ENCODE results near the gene ADSS2. TPM values are rescaled to one million over a fixed set of nuclear protein-coding genes. Genes with fewer than 3 reads are reported as not detected.

Gene ADSS2
- polyA plus RNA-seq, 3 donors: 24.4 to 33.5 (median 26.3) TPM

- Histone ChIP-seq H3K79me2 (ENCODE audit: insufficient read depth, low read length) (no peaks in the 10 kb centered on the region), H4K20me1 (ENCODE audit: insufficient read depth, low read length) (no peaks in the 10 kb centered on the region), H3K36me3 (replicated peaks in 1 of 2; ENCODE audit: control insufficient read depth in 1 of 2, insufficient read depth in 2 of 2, low read length in 2 of 2) (no peaks in the 10 kb centered on the region), H3K4me3 (replicated peaks in 1 of 3; ENCODE audit: low read depth in 2 of 3, low read length in 3 of 3) (no peak overlapping the region), H3K9me3 (replicated peaks in 1 of 2; ENCODE audit: control insufficient read depth in 1 of 2, insufficient read depth in 1 of 2, low read length in 2 of 2) (no peaks in the 10 kb centered on the region), H3K27me3 (ENCODE audit: control insufficient read depth in 2 of 2, insufficient read depth in 2 of 2, low read length in 2 of 2) (no peaks in the 10 kb centered on the region), H2AFZ (ENCODE audit: insufficient read depth, low read depth, low read length, poor library complexity, severe bottlenecking) (no peak overlapping the region), H3K4me2 (replicated peaks; ENCODE audit: extremely low read depth, low read length, poor library complexity, severe bottlenecking) (no peak overlapping the region), H3K27ac (ENCODE audit: low read depth in 1 of 2, low read length in 2 of 2) (no peak overlapping the region), H3K9ac (ENCODE audit: insufficient read depth, low read length, poor library complexity, severe bottlenecking) (no peak overlapping the region), H3K4me1 (ENCODE audit: control insufficient read depth in 1 of 2, insufficient read depth in 2 of 2, low read length in 2 of 2) (no peaks in the 10 kb centered on the region)
- H3K27ac Mint-ChIP-seq: no peak overlapping the region
- TF ChIP-seq CTCF (IDR thresholded peaks at IDR 0.05): no peak
- intact Hi-C loops (cut with micrococcal nuclease): no loop called here
- WGBS (ENCODE audit: insufficient coverage): 98% methylated on average over 14 of the region's 15 CpGs
- no peaks in the 10 kb centered on the region for H3K36me3 Mint-ChIP-seq
- peaks cover 0 to 1% (median 0%) of the 10 kb centered on the region in 3 donors for H3K27me3 Mint-ChIP-seq (ENCODE audit: low read depth in 3 of 3)
- H3K9me3 Mint-ChIP-seq: peaks cover 0 to 4% (median 3%) of the 10 kb centered on the region in 7 donors
- H3K4me1 Mint-ChIP-seq: peaks cover 4% of the 10 kb centered on the region
- DNase-seq: no peak
- H3K4me3 Mint-ChIP-seq: no peak overlapping the region
These were observed 58.0 kb downstream of the ADSS2 start for GRCh38 chr1:244393604-244394176.

- H3K36me3 Mint-ChIP-seq: no peaks in the 10 kb centered on the region
- no peak overlapping the region for H3K27ac ChIP-seq (ENCODE audit: low read depth in 1 of 2, low read length in 2 of 2)
- H4K20me1 ChIP-seq (ENCODE audit: insufficient read depth, low read length): no peaks in the 10 kb centered on the region
- no peak overlapping the region for H3K4me2 ChIP-seq (replicated peaks; ENCODE audit: extremely low read depth, low read length, poor library complexity, severe bottlenecking)
- H3K4me3 Mint-ChIP-seq: no peak overlapping the region
- intact Hi-C loops (cut with micrococcal nuclease): no loop called here
- no peak overlapping the region for H2AFZ ChIP-seq (ENCODE audit: insufficient read depth, low read depth, low read length, poor library complexity, severe bottlenecking)
- H3K9me3 Mint-ChIP-seq: peaks cover 0 to 3% (median 1%) of the 10 kb centered on the region in 7 donors
- H3K4me1 ChIP-seq (ENCODE audit: control insufficient read depth in 1 of 2, insufficient read depth in 2 of 2, low read length in 2 of 2): no peaks in the 10 kb centered on the region
- peaks cover 0 to 1% (median 0%) of the 10 kb centered on the region in 3 donors for H3K27me3 Mint-ChIP-seq (ENCODE audit: low read depth in 3 of 3)
- H3K9ac ChIP-seq (ENCODE audit: insufficient read depth, low read length, poor library complexity, severe bottlenecking): no peak overlapping the region
- no peak overlapping the region for H3K27ac Mint-ChIP-seq
- H3K27me3 ChIP-seq (ENCODE audit: control insufficient read depth in 2 of 2, insufficient read depth in 2 of 2, low read length in 2 of 2): no peaks in the 10 kb centered on the region
- no peak for TF ChIP-seq CTCF (IDR thresholded peaks at IDR 0.05)
- no peaks in the 10 kb centered on the region for H3K36me3 ChIP-seq (replicated peaks in 1 of 2; ENCODE audit: control insufficient read depth in 1 of 2, insufficient read depth in 2 of 2, low read length in 2 of 2)
- no peaks in the 10 kb centered on the region for H3K79me2 ChIP-seq (ENCODE audit: insufficient read depth, low read length)
- DNase-seq: no peak
- H3K9me3 ChIP-seq (replicated peaks in 1 of 2; ENCODE audit: control insufficient read depth in 1 of 2, insufficient read depth in 1 of 2, low read length in 2 of 2): no peaks in the 10 kb centered on the region
- H3K4me3 ChIP-seq (replicated peaks in 1 of 3; ENCODE audit: low read depth in 2 of 3, low read length in 3 of 3): no peak overlapping the region
- WGBS (ENCODE audit: insufficient coverage): 100% methylated on average over 2 of the region's 5 CpGs
- peaks cover 3% of the 10 kb centered on the region for H3K4me1 Mint-ChIP-seq
These were observed 59.9 kb downstream of the ADSS2 start for GRCh38 chr1:244391761-244392160.

All from CD14-positive monocyte (primary cell).